AG04449 (cell line): Measurements from ENCODE around the gene NOSIP.

ENCODE experiments used
- CTCF ChIA-PET: fragments of 350-600 bp; formaldehyde crosslinking; extraction: SDS; loops from one replicate; lab custom pipeline; 2021; ENCODE audit warnings: antibody characterized with exemption; lab: Yijun Ruan, JAX
- POLR2A ChIA-PET: fragments of 400-600, 350-600 bp; formaldehyde crosslinking; extraction: SDS; loops from one replicate; lab custom pipeline; 2020; ENCODE audit warnings: antibody characterized with exemption, inconsistent platforms; lab: Yijun Ruan, JAX
- DNase-seq: peaks from one replicate; pipeline ENCODE4 v3.0.0-alpha.2; 2010; ENCODE audit warnings: low read depth, low spot score
- H3K4me3 ChIP-seq: 2 replicates; pipeline ENCODE4 v1.5.1; 2011; ENCODE audit warnings: low read depth, mild to moderate bottlenecking, control low read depth, low read length
- TF ChIP-seq, protein P1 (sequence below): IDR thresholded peaks from one replicate; pipeline ENCODE4 v1.5.1; 2011; ENCODE audit warnings: mild to moderate bottlenecking, moderate library complexity, low read length, control low read depth, inconsistent platforms; ENCODE audit not compliant: insufficient read depth; ENCODE audit errors: missing control alignments

Gene NOSIP

DNA sequence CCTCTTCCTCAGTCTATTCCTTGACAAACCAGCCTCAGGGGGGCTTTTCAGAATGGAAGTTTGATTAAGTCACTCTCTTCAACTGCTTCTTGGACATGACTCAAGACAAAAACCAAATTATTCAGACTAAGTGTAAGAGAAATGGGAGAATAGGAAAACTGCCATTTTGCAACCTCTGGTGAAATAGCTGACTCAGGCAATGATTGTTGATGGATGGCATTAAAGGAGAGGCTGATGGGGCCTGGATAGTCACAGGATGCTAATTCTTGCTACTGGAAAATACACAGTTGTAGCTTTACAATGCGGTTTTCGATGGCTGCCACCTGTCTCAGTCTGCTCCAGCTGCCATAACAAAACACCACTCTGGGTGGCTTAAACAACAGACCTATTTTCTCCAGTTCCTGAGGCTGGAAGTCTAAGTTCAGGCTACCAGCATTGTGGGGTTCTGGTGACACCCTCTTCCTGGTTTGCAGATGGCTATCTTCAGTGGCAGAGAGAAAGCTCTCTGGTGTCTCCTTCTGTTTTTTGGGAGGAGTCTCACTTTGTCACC is 6.1 kb downstream of the NOSIP start:
- POLR2A ChIA-PET: interaction anchor here (1.0 kb wide), 1 partner anchor 75 kb away, joined by 3 read pairs; no protein-coding TSS in a partner anchor
- TF ChIP-seq, protein P1, sequence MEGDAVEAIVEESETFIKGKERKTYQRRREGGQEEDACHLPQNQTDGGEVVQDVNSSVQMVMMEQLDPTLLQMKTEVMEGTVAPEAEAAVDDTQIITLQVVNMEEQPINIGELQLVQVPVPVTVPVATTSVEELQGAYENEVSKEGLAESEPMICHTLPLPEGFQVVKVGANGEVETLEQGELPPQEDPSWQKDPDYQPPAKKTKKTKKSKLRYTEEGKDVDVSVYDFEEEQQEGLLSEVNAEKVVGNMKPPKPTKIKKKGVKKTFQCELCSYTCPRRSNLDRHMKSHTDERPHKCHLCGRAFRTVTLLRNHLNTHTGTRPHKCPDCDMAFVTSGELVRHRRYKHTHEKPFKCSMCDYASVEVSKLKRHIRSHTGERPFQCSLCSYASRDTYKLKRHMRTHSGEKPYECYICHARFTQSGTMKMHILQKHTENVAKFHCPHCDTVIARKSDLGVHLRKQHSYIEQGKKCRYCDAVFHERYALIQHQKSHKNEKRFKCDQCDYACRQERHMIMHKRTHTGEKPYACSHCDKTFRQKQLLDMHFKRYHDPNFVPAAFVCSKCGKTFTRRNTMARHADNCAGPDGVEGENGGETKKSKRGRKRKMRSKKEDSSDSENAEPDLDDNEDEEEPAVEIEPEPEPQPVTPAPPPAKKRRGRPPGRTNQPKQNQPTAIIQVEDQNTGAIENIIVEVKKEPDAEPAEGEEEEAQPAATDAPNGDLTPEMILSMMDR: no peak
- H3K4me3 ChIP-seq: no peak overlapping the region
- CTCF ChIA-PET: interaction anchor here (0.7 to 7.0 kb wide), 4 partner anchors 9 to 67 kb away, joined by 4 to 200 read pairs (median 102); no protein-coding TSS in a partner anchor
- DNase-seq: no peak

DNA sequence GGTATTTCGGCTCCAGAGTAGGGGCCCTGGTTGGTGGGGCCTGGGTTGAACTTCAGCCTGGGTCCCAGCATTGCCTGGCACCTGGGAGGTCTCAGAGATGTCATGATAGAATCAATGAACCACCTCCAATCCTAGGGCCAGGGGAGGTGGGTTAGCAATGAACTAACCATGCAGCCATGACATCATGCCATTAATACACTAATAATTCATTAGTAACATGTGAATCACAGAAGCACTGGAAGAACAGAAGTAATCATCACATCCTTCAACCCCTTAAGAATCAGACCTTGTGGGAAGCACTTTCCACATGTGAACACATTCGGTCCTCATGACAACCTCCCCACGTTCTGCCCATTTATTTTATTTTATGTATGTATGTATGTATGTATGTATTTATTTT is 6.9 kb downstream of the NOSIP start:
- ChIA-PET CTCF (interaction anchor here (6.6 to 7.0 kb wide), 2 partner anchors 17 to 67 kb away, joined by 197 to 200 read pairs; no protein-coding TSS in a partner anchor), POLR2A (interaction anchor here (1.0 to 1.5 kb wide), 2 partner anchors 17 to 75 kb away, joined by 3 to 8 read pairs; no protein-coding TSS in a partner anchor)
- TF ChIP-seq, protein P1: no peak
- H3K4me3 ChIP-seq: no peak overlapping the region
- no peak for DNase-seq

DNA sequence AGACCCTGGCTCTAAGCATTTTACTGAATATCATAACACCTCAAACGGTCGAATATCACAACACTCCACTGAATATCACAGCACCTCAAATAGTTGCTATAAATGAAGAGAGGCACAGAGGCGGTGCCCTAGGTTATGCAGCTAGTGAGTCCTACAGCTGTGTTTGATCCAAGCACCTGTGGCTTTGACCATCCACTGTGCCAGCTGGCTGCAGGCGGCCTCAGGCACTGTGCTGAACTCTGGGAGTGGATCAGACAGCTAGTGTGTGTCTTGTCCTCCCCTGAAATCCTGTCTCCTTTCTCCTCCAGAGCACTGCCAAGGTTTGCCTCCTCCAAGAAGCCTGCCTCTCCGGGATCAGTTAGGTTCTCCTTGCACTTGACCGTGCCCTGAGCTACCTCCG is 7.3 kb downstream of the NOSIP start:
- no peak for DNase-seq
- ChIA-PET CTCF (interaction anchor here (4.4 to 7.0 kb wide), 5 partner anchors 7 to 101 kb away, joined by 37 to 200 read pairs (median 124); partner anchors contain the start of genes NOSIP and PRRG2), POLR2A (interaction anchor here (1.5 kb wide), 1 partner anchor 17 kb away, joined by 8 read pairs; no protein-coding TSS in a partner anchor)
- TF ChIP-seq, protein P1: no peak
- H3K4me3 ChIP-seq: no peak overlapping the region

DNA sequence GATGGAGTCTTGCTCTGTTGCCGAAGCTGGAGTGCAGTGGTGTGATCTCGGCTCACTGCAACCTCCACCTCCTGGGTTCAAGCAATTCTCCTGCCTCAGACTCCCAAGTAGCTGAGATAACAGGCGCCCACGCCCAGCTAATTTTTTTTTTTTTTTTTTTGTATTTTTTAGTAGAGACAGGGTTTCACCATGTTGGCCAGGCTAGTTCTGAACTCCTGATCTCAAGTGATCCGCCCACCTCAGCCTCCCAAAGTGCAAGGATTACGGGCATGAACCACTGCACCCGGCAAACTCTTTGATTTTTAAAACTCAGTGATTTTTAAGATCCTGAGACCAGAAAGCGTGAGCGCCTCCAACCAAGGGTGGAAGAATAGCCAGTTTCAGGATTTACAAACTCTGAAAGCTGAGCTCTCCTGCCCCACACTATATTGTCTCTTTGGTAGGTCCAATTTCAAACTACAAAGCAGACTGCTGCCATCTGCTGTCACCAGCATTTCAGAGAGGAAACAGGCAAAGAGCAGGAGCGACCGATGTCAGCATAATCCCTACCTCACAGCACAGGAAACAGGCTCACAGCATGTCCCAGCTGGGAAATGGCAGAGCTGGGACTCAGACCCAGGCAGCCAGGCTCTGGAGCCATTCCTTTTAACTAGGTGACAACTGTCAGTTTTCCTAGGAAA is 9.2 kb downstream of the NOSIP start:
- TF ChIP-seq, protein P1: no peak
- POLR2A ChIA-PET: interaction anchor here (0.7 to 1.5 kb wide), 2 partner anchors 9 to 44 kb away, joined by 3 to 7 read pairs; partner anchors contain the start of genes NOSIP, PRRG2 and RCN3
- CTCF ChIA-PET: interaction anchor here (1.1 to 7.0 kb wide), 33 partner anchors 9 to 443 kb away, joined by 3 to 200 read pairs (median 7); partner anchors contain the start of genes ALDH16A1, BCL2L12, FLT3LG and IRF3
- no peak for DNase-seq
- no peak overlapping the region for H3K4me3 ChIP-seq

DNA sequence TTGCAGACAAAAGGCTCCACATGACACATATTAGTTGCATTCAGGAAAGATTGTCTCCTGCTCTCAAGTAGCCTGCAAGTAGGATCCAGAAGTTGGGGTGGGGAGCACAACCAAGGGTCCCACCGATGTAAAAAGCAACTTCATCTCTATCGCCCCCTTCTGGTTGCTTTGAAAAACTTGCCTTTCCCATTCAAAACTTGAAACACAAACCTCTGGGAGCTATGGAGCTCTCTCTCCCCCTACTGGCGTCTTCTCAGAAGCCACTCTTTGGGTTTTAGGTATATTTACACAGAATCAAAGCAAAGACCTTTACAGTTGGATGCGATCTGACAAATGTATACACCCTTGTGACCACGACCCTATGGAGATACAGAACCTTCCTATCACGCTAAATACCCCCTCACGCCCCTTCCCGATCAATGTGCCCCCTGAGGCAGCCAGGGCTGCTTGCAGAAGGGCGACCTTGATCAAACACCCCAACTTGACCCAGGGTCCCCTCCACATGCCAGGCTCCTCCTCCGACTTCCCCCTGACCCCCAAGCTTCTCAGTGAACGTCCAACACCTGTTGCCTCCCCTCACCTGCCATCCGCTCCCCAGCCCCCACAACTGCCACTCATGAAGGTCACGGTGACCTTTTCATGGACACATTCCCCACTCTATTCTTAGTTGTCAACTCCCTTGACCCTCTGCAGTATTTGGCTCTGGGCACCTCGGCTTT is 10.1 kb downstream of the NOSIP start:
- no peak overlapping the region for H3K4me3 ChIP-seq

More for the DNA sequence above, 10.1 kb downstream of the NOSIP start:
- ChIA-PET POLR2A (interaction anchor here (1.5 kb wide), 1 partner anchor 10 kb away, joined by 7 read pairs; the partner anchor contains the start of genes NOSIP and PRRG2), CTCF (interaction anchor here (0.6 to 7.0 kb wide), 48 partner anchors 10 to 442 kb away, joined by 3 to 200 read pairs (median 5); partner anchors contain the start of genes ALDH16A1, BCL2L12, FLT3LG and IRF3)
- TF ChIP-seq, protein P1: peak; percentile 79
- DNase-seq: no peak
